SK-N-SH (cell line): ENCODE measurements around the gene C21orf91. TPM values are rescaled to one million over a fixed set of nuclear protein-coding genes. Genes with fewer than 3 reads are reported as not detected.

Source experiments
- CTCF ChIA-PET: fragments of 300-600, 350-600 bp; formaldehyde crosslinking; extraction: SDS; loops from one replicate; lab custom pipeline; 2021; lab: Yijun Ruan, JAX
- POLR2A ChIA-PET: fragments of 350-600 bp; sonication (Branson Sonifier 250); formaldehyde crosslinking; extraction: SDS; loops from one replicate; lab custom pipeline; 2020; ENCODE audit warnings: antibody characterized with exemption, inconsistent platforms; lab: Yijun Ruan, JAX
- DNase-seq: peaks from one replicate; pipeline ENCODE4 v3.0.0; 2012
- H2AFZ ChIP-seq: fragments of 200-600 bp; sonication (generic); 2 replicates; pipeline ENCODE4 v1.8.1; 2016; ENCODE audit warnings: antibody characterized with exemption, mild to moderate bottlenecking, low read depth
- H3F3A ChIP-seq: fragments of 200-600 bp; sonication (generic); replicated peaks from 2 replicates; pipeline ENCODE3; 2016; ENCODE audit warnings: antibody characterized with exemption, mild to moderate bottlenecking; ENCODE audit not compliant: insufficient read depth
- H3K27ac ChIP-seq, 2 experiments: fragments of 200-500 bp in 1 of 2; fragments of 200-600 bp in 1 of 2; sonication (Bioruptor generic) in 1 of 2; sonication (generic), shearing (Covaris generic) in 1 of 2; 2 replicates each; pipeline versions ENCODE4 v1.5.1 to v1.6.1; 2014 to 2016; ENCODE audit warnings: low read depth in 2 of 2, inconsistent platforms in 1 of 2, low read length in 1 of 2, mild to moderate bottlenecking in 1 of 2, mixed read lengths in 1 of 2
- H3K27me3 ChIP-seq: fragments of 200-600 bp; sonication (generic), shearing (Covaris generic); 2 replicates; pipeline ENCODE4 v1.6.1; 2016; ENCODE audit warnings: mixed run types; ENCODE audit not compliant: insufficient read depth
- H3K36me3 ChIP-seq, 2 experiments: fragments of 200-500 bp in 1 of 2; fragments of 200-600 bp in 1 of 2; sonication (Bioruptor generic) in 1 of 2; sonication (generic) in 1 of 2; replicated peaks in 1 of 2; 2 replicates each; pipeline versions ENCODE3 to v1.5.1; 2014 to 2016; ENCODE audit warnings: low read length in 1 of 2, mild to moderate bottlenecking in 1 of 2; ENCODE audit not compliant: insufficient read depth in 2 of 2, control insufficient read depth in 1 of 2
- H3K4me1 ChIP-seq, 2 experiments: fragments of 200-500 bp in 1 of 2; fragments of 200-600 bp in 1 of 2; sonication (Bioruptor generic) in 1 of 2; sonication (generic), shearing (Covaris generic) in 1 of 2; 2 replicates each; pipeline versions ENCODE4 v1.5.1 to v1.6.1; 2014 to 2016; ENCODE audit warnings: low read depth in 1 of 2, low read length in 1 of 2, mixed run types in 1 of 2; ENCODE audit not compliant: insufficient read depth in 2 of 2, control insufficient read depth in 1 of 2
- H3K4me2 ChIP-seq: fragments of 200-600 bp; sonication (generic), shearing (Covaris generic); 2 replicates; pipeline ENCODE4 v1.6.1; 2017; ENCODE audit warnings: mixed run types
- H3K4me3 ChIP-seq, 2 experiments: fragments of 200-500 bp in 1 of 2; fragments of 200-600 bp in 1 of 2; sonication (Bioruptor generic) in 1 of 2; sonication (generic), shearing (Covaris generic) in 1 of 2; 2 replicates each; pipeline versions ENCODE4 v1.5.1 to v1.8.1; 2014 to 2016; ENCODE audit warnings: low read depth in 2 of 2, inconsistent platforms in 1 of 2, low read length in 1 of 2, mild to moderate bottlenecking in 1 of 2, mixed read lengths in 1 of 2, moderate library complexity in 1 of 2
- H3K79me2 ChIP-seq: fragments of 200-600 bp; sonication (generic); 2 replicates; pipeline ENCODE4 v1.8.1; 2017; ENCODE audit warnings: mild to moderate bottlenecking; ENCODE audit not compliant: insufficient read depth
- H3K9ac ChIP-seq: fragments of 200-600 bp; sonication (generic); 2 replicates; pipeline ENCODE4 v1.6.1; 2017; ENCODE audit warnings: mixed run types
- H3K9me2 ChIP-seq: fragments of 200-600 bp; sonication (generic); 2 replicates; pipeline ENCODE4 v1.6.1; 2017; ENCODE audit warnings: mixed run types
- H3K9me3 ChIP-seq: fragments of 200-600 bp; sonication (generic); 2 replicates; pipeline ENCODE4 v1.6.1; 2017; ENCODE audit warnings: mixed run types, mild to moderate bottlenecking, moderate library complexity
- H4K20me1 ChIP-seq: fragments of 200-600 bp; sonication (generic); 2 replicates; pipeline ENCODE4 v1.6.1; 2017; ENCODE audit warnings: mild to moderate bottlenecking, mixed run types; ENCODE audit not compliant: insufficient read depth
- CHD2 ChIP-seq: fragments of 150-350 bp; IDR thresholded peaks from 2 replicates; pipeline ENCODE4 v1.6.1; 2018; ENCODE audit warnings: low read length; ENCODE audit not compliant: partially characterized antibody
- CTCF ChIP-seq: fragments of 200-600 bp; sonication (generic); IDR thresholded peaks from 2 replicates; pipeline ENCODE4 v1.6.1; 2017; ENCODE audit warnings: antibody characterized with exemption, mild to moderate bottlenecking, moderate library complexity
- EP300 ChIP-seq, 2 experiments: IDR thresholded peaks; 2 replicates each; pipeline versions ENCODE4 v1.4.0 to v1.6.1; 2012; ENCODE audit warnings: borderline replicate concordance in 1 of 2, low read depth in 1 of 2, low read length in 1 of 2
- FOSL2 ChIP-seq: IDR thresholded peaks from 2 replicates; pipeline ENCODE4 v1.4.0; 2012; ENCODE audit warnings: low read depth, mild to moderate bottlenecking, moderate library complexity, borderline replicate concordance
- FOXJ3 ChIP-seq: sonication (generic); formaldehyde crosslinking; IDR thresholded peaks from 2 replicates; pipeline ENCODE4 v1.5.1; 2020; ENCODE audit warnings: mild to moderate bottlenecking, missing genetic modification reagents
- FOXM1 ChIP-seq: IDR thresholded peaks from 2 replicates; pipeline ENCODE4 v1.4.0; 2012; ENCODE audit warnings: low read depth, mild to moderate bottlenecking
- GABPA ChIP-seq: IDR thresholded peaks from 2 replicates; pipeline ENCODE4 v1.4.0; 2012; ENCODE audit warnings: low read depth, mild to moderate bottlenecking
- GATA2 ChIP-seq: sonication (generic); formaldehyde crosslinking; IDR thresholded peaks from 2 replicates; pipeline ENCODE4 v1.5.0; 2020; ENCODE audit warnings: mild to moderate bottlenecking, missing genetic modification reagents
- IRF3 ChIP-seq: fragments of 150-350 bp; IDR thresholded peaks from 2 replicates; pipeline ENCODE4 v1.6.1; 2016; ENCODE audit warnings: mild to moderate bottlenecking, low read depth, low read length
- MEF2A ChIP-seq: IDR thresholded peaks from 2 replicates; pipeline ENCODE4 v1.4.0; 2012; ENCODE audit warnings: low read depth, borderline replicate concordance
- MXI1 ChIP-seq: IDR thresholded peaks from 2 replicates; pipeline ENCODE4 v1.6.1; 2012; ENCODE audit warnings: mild to moderate bottlenecking, low read depth, low read length, improper control_type of control experiment
- POLR2AphosphoS5 ChIP-seq: IDR thresholded peaks from 2 replicates; pipeline ENCODE4 v1.6.1; 2012; ENCODE audit warnings: low read depth, low read length
- RCOR1 ChIP-seq: fragments of 150-350 bp; IDR thresholded peaks from 2 replicates; pipeline ENCODE4 v1.6.1; 2017; ENCODE audit warnings: antibody characterized with exemption, low read length
- RXRA ChIP-seq: IDR thresholded peaks from 2 replicates; pipeline ENCODE4 v1.4.0; 2012; ENCODE audit warnings: low read depth, mild to moderate bottlenecking, borderline replicate concordance
- SMC3 ChIP-seq: IDR thresholded peaks from 2 replicates; pipeline ENCODE4 v1.6.1; 2012; ENCODE audit warnings: low read depth, low read length, improper control_type of control experiment
- TAF1 ChIP-seq: IDR thresholded peaks from 2 replicates; pipeline ENCODE4 v1.6.1; 2012; ENCODE audit warnings: low read depth, mild to moderate bottlenecking, low read length, moderate library complexity, borderline replicate concordance
- TCF12 ChIP-seq: IDR thresholded peaks from 2 replicates; pipeline ENCODE4 v1.4.0; 2012
- WGBS: methylation state at CpG from one replicate; pipeline ENCODE4 v1.1.6; 2017; ENCODE audit warnings: low lambda C conversion rate; 5-methylcytosine and 5-hydroxymethylcytosine counted together
- polyA plus RNA-seq, 3 experiments: library from polyadenylated mRNA; depleted of rRNA; stranded (reverse); fragments of >200 nt; gene quantifications; 2 replicates each; pipeline ENCODE4 v1.2.3, GENCODE V29; 2012
- TF ChIP-seq, protein P1 (sequence below): IDR thresholded peaks from 2 replicates; pipeline ENCODE4 v1.4.0; 2012; ENCODE audit warnings: low read depth
- TF ChIP-seq, protein P2 (sequence below): IDR thresholded peaks from 2 replicates; pipeline ENCODE4; 2012
- TF ChIP-seq, protein P3 (sequence below): IDR thresholded peaks from 2 replicates; pipeline ENCODE4 v1.6.1; 2012; ENCODE audit warnings: mild to moderate bottlenecking, low read depth, low read length, moderate library complexity

C21orf91 gene
- polyA plus RNA-seq, 1 of the 3 experiments (the other 2 are of a cell fraction) = 2.2 TPM

- POLR2A ChIA-PET = no interaction called here
- 76% methylated on average over 6 of the region's 6 CpGs for WGBS
- CTCF ChIA-PET = no interaction called here
Measured at GRCh38 chr21:17780539-17780938, 38.6 kb downstream of the C21orf91 start.

More at GRCh38 chr21:17780539-17780938, 38.6 kb downstream of the C21orf91 start:
- Histone ChIP-seq H3K4me2 (no peak overlapping the region), H4K20me1 (no peaks in the 10 kb centered on the region), H3K27me3 (no peaks in the 10 kb centered on the region), H3F3A (no peaks in the 10 kb centered on the region), H2AFZ (no peak overlapping the region), H3K27ac (no peak overlapping the region), H3K36me3 (no peaks in the 10 kb centered on the region), H3K79me2 (no peaks in the 10 kb centered on the region), H3K9me3 (0 out of 2 replicates have a peak, but pooled peaks cover 3% of the 10 kb centered on the region), H3K9me2 (no peaks in the 10 kb centered on the region), H3K9ac (no peak overlapping the region), H3K4me1 (no peaks in the 10 kb centered on the region), H3K4me3 (no peak overlapping the region)
- TF ChIP-seq MXI1 (no peak), RXRA (no peak), TCF12 (no peak), TAF1 (no peak), FOSL2 (no peak), RCOR1 (no peak), FOXJ3 (CRISPR knock-in tag) (no peak), POLR2AphosphoS5 (no peak), CHD2 (no peak), MEF2A (no peak), GATA2 (CRISPR knock-in tag) (no peak), IRF3 (no peak), GABPA (no peak), FOXM1 (no peak), SMC3 (no peak), EP300 (IDR thresholded peaks at IDR 0.05; ENCODE audit: borderline replicate concordance in 1 of 2, low read depth in 1 of 2, low read length in 1 of 2) (no peak), CTCF (no peak)
- TF ChIP-seq, protein P1, sequence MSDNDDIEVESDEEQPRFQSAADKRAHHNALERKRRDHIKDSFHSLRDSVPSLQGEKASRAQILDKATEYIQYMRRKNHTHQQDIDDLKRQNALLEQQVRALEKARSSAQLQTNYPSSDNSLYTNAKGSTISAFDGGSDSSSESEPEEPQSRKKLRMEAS = no peak
- TF ChIP-seq, protein P2, sequence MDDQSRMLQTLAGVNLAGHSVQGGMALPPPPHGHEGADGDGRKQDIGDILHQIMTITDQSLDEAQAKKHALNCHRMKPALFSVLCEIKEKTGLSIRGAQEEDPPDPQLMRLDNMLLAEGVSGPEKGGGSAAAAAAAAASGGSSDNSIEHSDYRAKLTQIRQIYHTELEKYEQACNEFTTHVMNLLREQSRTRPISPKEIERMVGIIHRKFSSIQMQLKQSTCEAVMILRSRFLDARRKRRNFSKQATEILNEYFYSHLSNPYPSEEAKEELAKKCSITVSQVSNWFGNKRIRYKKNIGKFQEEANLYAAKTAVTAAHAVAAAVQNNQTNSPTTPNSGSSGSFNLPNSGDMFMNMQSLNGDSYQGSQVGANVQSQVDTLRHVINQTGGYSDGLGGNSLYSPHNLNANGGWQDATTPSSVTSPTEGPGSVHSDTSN = no peak
- TF ChIP-seq, protein P3, sequence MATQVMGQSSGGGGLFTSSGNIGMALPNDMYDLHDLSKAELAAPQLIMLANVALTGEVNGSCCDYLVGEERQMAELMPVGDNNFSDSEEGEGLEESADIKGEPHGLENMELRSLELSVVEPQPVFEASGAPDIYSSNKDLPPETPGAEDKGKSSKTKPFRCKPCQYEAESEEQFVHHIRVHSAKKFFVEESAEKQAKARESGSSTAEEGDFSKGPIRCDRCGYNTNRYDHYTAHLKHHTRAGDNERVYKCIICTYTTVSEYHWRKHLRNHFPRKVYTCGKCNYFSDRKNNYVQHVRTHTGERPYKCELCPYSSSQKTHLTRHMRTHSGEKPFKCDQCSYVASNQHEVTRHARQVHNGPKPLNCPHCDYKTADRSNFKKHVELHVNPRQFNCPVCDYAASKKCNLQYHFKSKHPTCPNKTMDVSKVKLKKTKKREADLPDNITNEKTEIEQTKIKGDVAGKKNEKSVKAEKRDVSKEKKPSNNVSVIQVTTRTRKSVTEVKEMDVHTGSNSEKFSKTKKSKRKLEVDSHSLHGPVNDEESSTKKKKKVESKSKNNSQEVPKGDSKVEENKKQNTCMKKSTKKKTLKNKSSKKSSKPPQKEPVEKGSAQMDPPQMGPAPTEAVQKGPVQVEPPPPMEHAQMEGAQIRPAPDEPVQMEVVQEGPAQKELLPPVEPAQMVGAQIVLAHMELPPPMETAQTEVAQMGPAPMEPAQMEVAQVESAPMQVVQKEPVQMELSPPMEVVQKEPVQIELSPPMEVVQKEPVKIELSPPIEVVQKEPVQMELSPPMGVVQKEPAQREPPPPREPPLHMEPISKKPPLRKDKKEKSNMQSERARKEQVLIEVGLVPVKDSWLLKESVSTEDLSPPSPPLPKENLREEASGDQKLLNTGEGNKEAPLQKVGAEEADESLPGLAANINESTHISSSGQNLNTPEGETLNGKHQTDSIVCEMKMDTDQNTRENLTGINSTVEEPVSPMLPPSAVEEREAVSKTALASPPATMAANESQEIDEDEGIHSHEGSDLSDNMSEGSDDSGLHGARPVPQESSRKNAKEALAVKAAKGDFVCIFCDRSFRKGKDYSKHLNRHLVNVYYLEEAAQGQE = no peak
- no peak for DNase-seq
